Ovary (tissue), 3 donors: ENCODE measurements around the gene CDC42EP2.

Experiments used
- EP300 ChIP-seq: sonication (generic); formaldehyde crosslinking; IDR thresholded peaks from one replicate; pipeline ENCODE4 v1.6.1; 2017; ENCODE audit warnings: antibody characterized with exemption
- TF ChIP-seq, protein P1 (sequence below), 3 donors: fragments of 450-650 bp in 2 of 3; fragments of 200-600 bp in 1 of 3; IDR thresholded peaks; one replicate each; pipeline versions ENCODE4 v1.5.1 to v1.8.0; 2016 to 2022; ENCODE audit warnings: antibody characterized with exemption in 3 of 3, mild to moderate bottlenecking in 1 of 3
- donor health status: DM: no; HTN: no; CAD: no.

DNA sequence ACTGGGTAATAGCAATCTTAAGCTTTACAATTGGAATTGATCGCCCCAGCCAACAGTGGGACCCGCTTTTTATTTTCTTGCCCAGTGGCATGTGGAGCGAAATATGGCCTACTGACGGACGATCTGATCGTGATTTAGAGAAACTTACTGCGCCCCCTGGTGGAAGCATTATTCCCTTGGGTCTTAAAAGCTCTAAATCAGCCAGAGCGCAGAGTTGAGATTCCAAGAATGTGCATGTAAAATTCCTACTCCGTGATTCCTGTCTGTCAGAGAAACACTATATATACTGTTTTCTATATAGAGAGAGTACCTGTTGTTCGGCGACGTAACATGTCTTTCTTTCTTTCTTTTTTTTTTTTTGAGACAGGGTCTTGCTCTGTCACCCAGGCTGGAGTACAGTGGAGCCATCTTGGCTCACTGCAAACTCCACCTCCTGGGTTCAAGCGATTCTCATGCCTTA, 15.3 kb downstream of the CDC42EP2 start:
- TF ChIP-seq EP300: no peak
- TF ChIP-seq, protein P1, sequence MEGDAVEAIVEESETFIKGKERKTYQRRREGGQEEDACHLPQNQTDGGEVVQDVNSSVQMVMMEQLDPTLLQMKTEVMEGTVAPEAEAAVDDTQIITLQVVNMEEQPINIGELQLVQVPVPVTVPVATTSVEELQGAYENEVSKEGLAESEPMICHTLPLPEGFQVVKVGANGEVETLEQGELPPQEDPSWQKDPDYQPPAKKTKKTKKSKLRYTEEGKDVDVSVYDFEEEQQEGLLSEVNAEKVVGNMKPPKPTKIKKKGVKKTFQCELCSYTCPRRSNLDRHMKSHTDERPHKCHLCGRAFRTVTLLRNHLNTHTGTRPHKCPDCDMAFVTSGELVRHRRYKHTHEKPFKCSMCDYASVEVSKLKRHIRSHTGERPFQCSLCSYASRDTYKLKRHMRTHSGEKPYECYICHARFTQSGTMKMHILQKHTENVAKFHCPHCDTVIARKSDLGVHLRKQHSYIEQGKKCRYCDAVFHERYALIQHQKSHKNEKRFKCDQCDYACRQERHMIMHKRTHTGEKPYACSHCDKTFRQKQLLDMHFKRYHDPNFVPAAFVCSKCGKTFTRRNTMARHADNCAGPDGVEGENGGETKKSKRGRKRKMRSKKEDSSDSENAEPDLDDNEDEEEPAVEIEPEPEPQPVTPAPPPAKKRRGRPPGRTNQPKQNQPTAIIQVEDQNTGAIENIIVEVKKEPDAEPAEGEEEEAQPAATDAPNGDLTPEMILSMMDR (IDR thresholded peaks at IDR 0.05): peak; percentile 66 to 81 (median 80)
